HepG2 (cell line): ENCODE measurements around the gene F8. TPM values are rescaled to one million over a fixed set of nuclear protein-coding genes. Genes with fewer than 3 reads are reported as not detected.

ENCODE experiments used
- AFF4 ChIP-seq: sonication (generic); formaldehyde crosslinking; IDR thresholded peaks from 2 replicates; pipeline ENCODE4 v1.4.0; 2020; ENCODE audit warnings: missing genetic modification reagents
- CENPX ChIP-seq: sonication (generic); formaldehyde crosslinking; IDR thresholded peaks from 2 replicates; pipeline ENCODE4 v1.9.0; 2021; ENCODE audit warnings: mild to moderate bottlenecking, missing genetic modification reagents, moderate library complexity
- CREB1 ChIP-seq, 2 experiments: fragments of 450-650 bp in 1 of 2; IDR thresholded peaks; 2 replicates each; pipeline ENCODE4 v1.6.1; 2016 to 2017; ENCODE audit warnings: control low read depth in 1 of 2, mild to moderate bottlenecking in 1 of 2, missing compliant biosample characterization in 1 of 2, missing genetic modification characterization in 1 of 2
- DNMT1 ChIP-seq: sonication (generic); formaldehyde crosslinking; IDR thresholded peaks from 2 replicates; pipeline ENCODE4 v1.5.1; 2020; ENCODE audit warnings: mild to moderate bottlenecking, missing genetic modification reagents
- FOXK1 ChIP-seq: sonication (generic); formaldehyde crosslinking; IDR thresholded peaks from 2 replicates; pipeline ENCODE4 v1.4.0; 2020; ENCODE audit warnings: low read depth, missing genetic modification reagents, borderline replicate concordance
- GATAD2A ChIP-seq: IDR thresholded peaks from 2 replicates; pipeline ENCODE4 v1.6.1; 2016
- KDM2A ChIP-seq: sonication (generic); formaldehyde crosslinking; IDR thresholded peaks from 2 replicates; pipeline ENCODE4 v1.4.0; 2020; ENCODE audit warnings: low read depth, missing genetic modification reagents, borderline replicate concordance
- MXI1 ChIP-seq: IDR thresholded peaks from 3 replicates; pipeline ENCODE4 v1.6.1; 2012; ENCODE audit warnings: low read depth, low read length, inconsistent platforms, borderline replicate concordance
- NFE2L1 ChIP-seq: sonication (generic); formaldehyde crosslinking; IDR thresholded peaks from 2 replicates; pipeline ENCODE4 v1.4.0; 2020; ENCODE audit warnings: missing genetic modification reagents, mild to moderate bottlenecking, borderline replicate concordance
- NFYC ChIP-seq: IDR thresholded peaks from 2 replicates; pipeline ENCODE4 v1.6.1; 2016; ENCODE audit warnings: missing genetic modification reagents, missing compliant biosample characterization
- PHF20 ChIP-seq: sonication (generic); formaldehyde crosslinking; IDR thresholded peaks from 2 replicates; pipeline ENCODE4 v1.5.0; 2020; ENCODE audit warnings: mild to moderate bottlenecking, missing genetic modification reagents
- POGZ ChIP-seq: sonication (generic); formaldehyde crosslinking; IDR thresholded peaks from 2 replicates; pipeline ENCODE4 v1.4.0; 2020; ENCODE audit warnings: mild to moderate bottlenecking, missing genetic modification reagents
- SAP130 ChIP-seq: IDR thresholded peaks from 2 replicates; pipeline ENCODE4 v1.6.1; 2016; ENCODE audit warnings: low read depth
- SMARCC2 ChIP-seq: fragments of 450-650 bp; IDR thresholded peaks from 2 replicates; pipeline ENCODE4 v1.6.1; 2017; ENCODE audit warnings: antibody characterized with exemption, mild to moderate bottlenecking
- SMYD3 ChIP-seq: sonication (generic); formaldehyde crosslinking; IDR thresholded peaks from 2 replicates; pipeline ENCODE4 v1.8.1; 2023; ENCODE audit warnings: mild to moderate bottlenecking, missing genetic modification reagents
- SRF ChIP-seq: IDR thresholded peaks from 2 replicates; pipeline ENCODE4 v1.6.1; 2011; ENCODE audit warnings: mild to moderate bottlenecking, low read depth, low read length, moderate library complexity
- STAG1 ChIP-seq: sonication (generic); formaldehyde crosslinking; IDR thresholded peaks from 2 replicates; pipeline ENCODE4 v1.4.0; 2020; ENCODE audit warnings: missing genetic modification reagents
- TFAP4 ChIP-seq: sonication (generic); IDR thresholded peaks from 2 replicates; pipeline ENCODE4 v1.6.1; 2016; ENCODE audit warnings: low read depth, borderline replicate concordance
- TSC22D2 ChIP-seq: sonication (generic); formaldehyde crosslinking; IDR thresholded peaks from 2 replicates; pipeline ENCODE4 v1.5.1; 2020; ENCODE audit warnings: missing genetic modification reagents, mild to moderate bottlenecking, borderline replicate concordance
- XRCC5 ChIP-seq: fragments of 200-400 bp; formaldehyde crosslinking; optimal IDR thresholded peaks from 2 replicates; pipeline ENCODE3; 2017; ENCODE audit warnings: mild to moderate bottlenecking, low read length
- ZFP91 ChIP-seq: sonication (generic); formaldehyde crosslinking; IDR thresholded peaks from 2 replicates; pipeline ENCODE4 v1.9.0; 2022; ENCODE audit warnings: missing genetic modification reagents, mild to moderate bottlenecking, borderline replicate concordance
- ZNF230 ChIP-seq: sonication (generic); formaldehyde crosslinking; IDR thresholded peaks from 2 replicates; pipeline ENCODE4 v1.4.0; 2020; ENCODE audit warnings: mild to moderate bottlenecking, missing genetic modification reagents
- ZNF326 ChIP-seq: sonication (generic); formaldehyde crosslinking; IDR thresholded peaks from 2 replicates; pipeline ENCODE4 v1.4.0; 2020; ENCODE audit warnings: missing genetic modification reagents, borderline replicate concordance
- ZSCAN20 ChIP-seq: sonication (generic); formaldehyde crosslinking; IDR thresholded peaks from 2 replicates; pipeline ENCODE4 v1.4.0; 2020; ENCODE audit warnings: missing genetic modification reagents, mild to moderate bottlenecking, borderline replicate concordance
- polyA plus RNA-seq, 8 experiments: library from polyadenylated mRNA; depleted of rRNA in 3 of 8; stranded (reverse) in 7 of 8; unstranded in 1 of 8; fragments of >200 nt; fragmentation: Illumina TruSeq in 4 of 8; extraction: Trizol in 4 of 8; gene quantifications; 2 replicates each; pipeline versions ENCODE4 v1.2.1 to v1.2.3, GENCODE V29; 2011 to 2016; ENCODE audit warnings: low read depth in 4 of 8, missing spikeins in 1 of 8, mixed read lengths in 1 of 8; ENCODE audit not compliant: insufficient read depth in 1 of 8
- total RNA-seq, 5 experiments: library from RNA; depleted of rRNA; stranded (reverse); fragments of >200 nt; fragmentation: Illumina TruSeq; extraction: Trizol; gene quantifications; 2 replicates each; pipeline ENCODE4 v1.2.3, GENCODE V29; 2016; ENCODE audit warnings: low read depth in 1 of 5

The F8 gene
- total and polyA plus RNA-seq, 2 of the 13 experiments (the other 11 are each of a cell fraction or from before 2014, with no cell fraction given): 0.29 to 0.61 TPM

- no peak for TF ChIP-seq SAP130 (CRISPR knock-in tag)
- TF ChIP-seq POGZ (CRISPR knock-in tag): peak; percentile 34; the same call in 1 of the 2 replicates
- TF ChIP-seq PHF20 (CRISPR knock-in tag): 0 out of 2 replicates have a peak, but pooled peaks have one; percentile 14
- TF ChIP-seq CREB1 (IDR thresholded peaks at IDR 0.05): 0 out of 2 replicates have a peak, but pooled peaks have one; percentile 13
- TF ChIP-seq CREB1 (CRISPR knock-in tag; IDR thresholded peaks at IDR 0.05): peak; percentile 43; the same call in 1 of the 2 replicates
- TF ChIP-seq AFF4 (CRISPR knock-in tag): no peak
- TF ChIP-seq NFYC (CRISPR knock-in tag): peak; percentile 41; the same call in 1 of the 2 replicates
- TF ChIP-seq TSC22D2 (CRISPR knock-in tag): 0 out of 2 replicates have a peak, but pooled peaks have one; percentile 24
- TF ChIP-seq SRF: no peak
- TF ChIP-seq DNMT1 (CRISPR knock-in tag): no peak
- peak; percentile 27; the same call in 1 of the 2 replicates for TF ChIP-seq ZFP91 (CRISPR knock-in tag)
- no peak for TF ChIP-seq FOXK1 (CRISPR knock-in tag)
- no peak for TF ChIP-seq NFE2L1
- TF ChIP-seq KDM2A (CRISPR knock-in tag): peak; percentile 70
- TF ChIP-seq ZNF326 (CRISPR knock-in tag): no peak
- no peak for TF ChIP-seq SMYD3 (CRISPR knock-in tag)
- TF ChIP-seq SMARCC2: no peak
- TF ChIP-seq XRCC5: peak; percentile 48
- TF ChIP-seq CENPX (CRISPR knock-in tag): no peak
- 0 out of 2 replicates have a peak, but pooled peaks have one; percentile 13 for TF ChIP-seq GATAD2A
- TF ChIP-seq ZNF230 (CRISPR knock-in tag): no peak
- TF ChIP-seq STAG1 (CRISPR knock-in tag): peak; percentile 68
- no peak for TF ChIP-seq TFAP4
- no peak for TF ChIP-seq ZSCAN20
- peak; percentile 19; the same call in 1 of the 3 replicates for TF ChIP-seq MXI1
Measured at GRCh38 chrX:155056877-155057792, 34.6 kb upstream of the F8 start (continued).
